DOHH2 (cell line): Measurements from ENCODE around the gene RABL6.

Experiments
- H3F3A ChIP-seq: fragments of 200-600 bp; sonication (generic), shearing (Covaris generic); 2 replicates; pipeline ENCODE4 v1.6.0; 2016; ENCODE audit warnings: antibody characterized with exemption, mild to moderate bottlenecking; ENCODE audit not compliant: control insufficient read depth, insufficient read depth
- H3K27ac ChIP-seq: fragments of 200-600 bp; sonication (generic); 2 replicates; pipeline ENCODE4 v1.5.1; 2014; ENCODE audit warnings: low read depth, mild to moderate bottlenecking, low read length, moderate library complexity
- H3K27me3 ChIP-seq: fragments of 200-600 bp; sonication (generic); 2 replicates; pipeline ENCODE4 v1.6.1; 2014; ENCODE audit warnings: mild to moderate bottlenecking, low read length, mixed read lengths; ENCODE audit not compliant: control insufficient read depth
- H3K36me3 ChIP-seq: fragments of 200-600 bp; sonication (generic); 2 replicates; pipeline ENCODE4 v1.6.1; 2014; ENCODE audit warnings: mild to moderate bottlenecking, low read length, moderate library complexity, mixed read lengths; ENCODE audit not compliant: control insufficient read depth
- H3K4me1 ChIP-seq: fragments of 200-600 bp; sonication (generic); 2 replicates; pipeline ENCODE4 v1.6.1; 2014; ENCODE audit warnings: mild to moderate bottlenecking, low read length, mixed read lengths; ENCODE audit not compliant: control insufficient read depth
- H3K4me2 ChIP-seq: fragments of 200-600 bp; sonication (generic); 2 replicates; pipeline ENCODE4 v1.6.0; 2014; ENCODE audit warnings: mild to moderate bottlenecking, low read length, moderate library complexity
- H3K4me3 ChIP-seq: fragments of 200-600 bp; sonication (generic); 2 replicates; pipeline ENCODE4 v1.5.1; 2014; ENCODE audit warnings: mild to moderate bottlenecking, low read length, mixed read lengths
- H3K79me2 ChIP-seq: fragments of 200-600 bp; sonication (generic); 2 replicates; pipeline ENCODE4 v1.6.1; 2014; ENCODE audit warnings: mild to moderate bottlenecking, low read length, mixed read lengths; ENCODE audit not compliant: control insufficient read depth
- H3K9me2 ChIP-seq: fragments of 200-600 bp; sonication (generic); replicated peaks from 2 replicates; pipeline ENCODE4 v1.6.1; 2014; ENCODE audit warnings: mild to moderate bottlenecking, low read length, mixed read lengths; ENCODE audit not compliant: control insufficient read depth
- H3K9me3 ChIP-seq: fragments of 200-600 bp; sonication (generic); 2 replicates; pipeline ENCODE4 v1.6.1; 2014; ENCODE audit warnings: antibody characterized with exemption, low read length, mixed read lengths; ENCODE audit not compliant: control insufficient read depth, insufficient read depth
- H4K20me1 ChIP-seq: fragments of 200-600 bp; sonication (generic); 2 replicates; pipeline ENCODE4 v1.6.0; 2014; ENCODE audit warnings: low read depth, mild to moderate bottlenecking, antibody characterized with exemption, low read length, moderate library complexity; ENCODE audit not compliant: control insufficient read depth, insufficient read depth
- EZH2phosphoT487 ChIP-seq: fragments of 200-600 bp; sonication (generic); IDR thresholded peaks from 2 replicates; pipeline ENCODE4 v1.6.1; 2017; ENCODE audit warnings: borderline replicate concordance, mild to moderate bottlenecking, antibody characterized with exemption, low read length, moderate library complexity, mixed read lengths
- TF ChIP-seq, protein P1 (sequence below): fragments of 200-600 bp; sonication (generic); IDR thresholded peaks from one replicate; pipeline ENCODE4 v1.5.1; 2014; ENCODE audit warnings: antibody characterized with exemption, mild to moderate bottlenecking, low read depth, low read length; ENCODE audit not compliant: poor library complexity, severe bottlenecking

The RABL6 gene

DNA sequence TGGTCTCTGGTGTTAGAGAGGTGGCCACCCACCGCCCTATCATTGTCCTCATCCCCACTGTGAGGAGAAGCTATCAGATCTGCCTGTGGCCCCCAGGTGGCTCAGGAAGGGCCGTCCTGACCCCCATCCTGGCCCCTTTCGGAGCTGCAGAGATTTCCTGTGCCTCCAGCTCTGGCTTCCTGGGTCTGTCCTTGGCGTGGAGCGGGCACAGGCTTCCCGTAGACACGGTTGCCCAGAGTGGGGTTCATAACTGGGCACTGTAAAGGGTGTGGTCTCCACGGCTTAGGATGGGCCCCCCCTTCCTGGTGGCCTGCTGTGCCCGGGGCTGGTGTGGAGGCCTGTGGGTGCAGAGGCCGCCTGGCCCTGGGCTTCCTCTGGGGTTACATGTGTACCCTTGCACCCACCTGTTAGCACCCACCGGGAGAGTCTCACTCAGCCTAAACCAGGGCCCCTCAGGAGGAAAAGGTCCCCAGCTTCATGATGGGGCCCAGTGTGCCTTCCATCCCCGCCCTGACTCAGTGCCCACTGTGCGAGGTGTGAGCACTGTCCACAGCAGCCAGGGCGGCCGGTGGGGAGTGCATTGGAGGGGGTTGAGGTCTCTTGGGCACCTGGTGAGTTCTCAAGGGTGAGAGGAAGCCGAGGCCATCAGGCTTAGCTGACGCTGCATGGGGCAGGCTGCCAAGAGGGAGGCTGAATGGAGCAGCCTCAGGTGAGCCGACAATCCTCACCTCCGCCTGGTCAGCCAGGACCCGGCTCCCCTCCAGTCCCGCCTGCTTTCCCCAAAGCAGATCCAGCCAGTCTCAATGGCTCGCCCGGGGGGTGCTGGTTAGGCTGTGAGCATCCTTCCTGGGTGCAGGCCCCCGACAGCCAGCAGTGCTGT is 19.2 kb downstream of the RABL6 start:
- H3K4me1 ChIP-seq = no peaks in the 10 kb centered on the region
- H3K36me3 ChIP-seq = peaks cover 85% of the 10 kb centered on the region
- no peaks in the 10 kb centered on the region; the same call in 1 of the 2 replicates for H4K20me1 ChIP-seq
- H3K4me3 ChIP-seq = no peak overlapping the region
- no peak for TF ChIP-seq EZH2phosphoT487
- TF ChIP-seq, protein P1, sequence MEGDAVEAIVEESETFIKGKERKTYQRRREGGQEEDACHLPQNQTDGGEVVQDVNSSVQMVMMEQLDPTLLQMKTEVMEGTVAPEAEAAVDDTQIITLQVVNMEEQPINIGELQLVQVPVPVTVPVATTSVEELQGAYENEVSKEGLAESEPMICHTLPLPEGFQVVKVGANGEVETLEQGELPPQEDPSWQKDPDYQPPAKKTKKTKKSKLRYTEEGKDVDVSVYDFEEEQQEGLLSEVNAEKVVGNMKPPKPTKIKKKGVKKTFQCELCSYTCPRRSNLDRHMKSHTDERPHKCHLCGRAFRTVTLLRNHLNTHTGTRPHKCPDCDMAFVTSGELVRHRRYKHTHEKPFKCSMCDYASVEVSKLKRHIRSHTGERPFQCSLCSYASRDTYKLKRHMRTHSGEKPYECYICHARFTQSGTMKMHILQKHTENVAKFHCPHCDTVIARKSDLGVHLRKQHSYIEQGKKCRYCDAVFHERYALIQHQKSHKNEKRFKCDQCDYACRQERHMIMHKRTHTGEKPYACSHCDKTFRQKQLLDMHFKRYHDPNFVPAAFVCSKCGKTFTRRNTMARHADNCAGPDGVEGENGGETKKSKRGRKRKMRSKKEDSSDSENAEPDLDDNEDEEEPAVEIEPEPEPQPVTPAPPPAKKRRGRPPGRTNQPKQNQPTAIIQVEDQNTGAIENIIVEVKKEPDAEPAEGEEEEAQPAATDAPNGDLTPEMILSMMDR = no peak
- H3K9me2 ChIP-seq = no peaks in the 10 kb centered on the region
- H3K9me3 ChIP-seq = no peaks in the 10 kb centered on the region
- no peaks in the 10 kb centered on the region for H3K27me3 ChIP-seq
- H3K27ac ChIP-seq = no peak overlapping the region
- no peak overlapping the region for H3K4me2 ChIP-seq
- H3F3A ChIP-seq = no peaks in the 10 kb centered on the region
- H3K79me2 ChIP-seq = peaks cover 7% of the 10 kb centered on the region

DNA sequence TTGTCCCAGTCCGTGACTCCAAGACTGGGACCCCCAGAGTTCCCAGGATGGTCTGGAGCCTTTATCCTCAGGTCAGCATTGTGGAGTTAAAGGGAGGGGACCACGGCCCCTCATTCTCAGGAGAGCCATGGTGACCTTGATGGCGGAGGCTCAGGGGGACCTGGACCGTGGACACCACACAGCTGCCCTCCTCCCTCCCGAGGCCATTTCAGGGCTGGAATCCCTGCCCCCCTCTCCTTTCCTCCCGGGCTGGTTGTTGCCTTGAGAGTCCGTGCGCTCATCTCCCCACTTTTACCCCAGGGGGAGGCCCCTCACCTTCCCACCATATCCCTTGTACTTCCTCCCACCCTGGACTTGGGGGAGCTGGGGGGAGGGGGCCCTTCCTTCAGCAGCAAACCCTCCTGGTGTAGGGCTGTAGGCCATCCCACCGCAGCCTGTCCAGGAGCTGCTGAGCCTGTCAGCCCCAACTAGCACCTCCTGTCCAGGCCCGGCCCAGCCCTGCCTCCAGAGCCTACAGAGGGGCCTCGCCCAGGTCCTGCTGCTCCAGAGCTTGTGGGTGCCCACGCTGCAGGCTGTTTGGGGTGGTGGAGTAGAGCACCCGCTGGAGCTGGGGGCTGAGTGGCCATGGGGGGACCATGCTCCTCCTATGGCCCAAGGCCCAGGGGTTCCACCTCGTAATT is 20.2 kb downstream of the RABL6 start:
- no peak overlapping the region for H3K4me3 ChIP-seq
- no peaks in the 10 kb centered on the region; the same call in 1 of the 2 replicates for H4K20me1 ChIP-seq
- no peak overlapping the region for H3K4me2 ChIP-seq
- H3K4me1 ChIP-seq = no peaks in the 10 kb centered on the region
- H3K27ac ChIP-seq = no peak overlapping the region
- no peaks in the 10 kb centered on the region; the same call in none of the 2 replicates for H3K79me2 ChIP-seq
- no peaks in the 10 kb centered on the region for H3K9me3 ChIP-seq
- no peak for TF ChIP-seq EZH2phosphoT487
- TF ChIP-seq, protein P1 = no peak
- H3K9me2 ChIP-seq = no peaks in the 10 kb centered on the region
- peaks cover 94% of the 10 kb centered on the region for H3K36me3 ChIP-seq
- H3F3A ChIP-seq = no peaks in the 10 kb centered on the region
- H3K27me3 ChIP-seq = no peaks in the 10 kb centered on the region

DNA sequence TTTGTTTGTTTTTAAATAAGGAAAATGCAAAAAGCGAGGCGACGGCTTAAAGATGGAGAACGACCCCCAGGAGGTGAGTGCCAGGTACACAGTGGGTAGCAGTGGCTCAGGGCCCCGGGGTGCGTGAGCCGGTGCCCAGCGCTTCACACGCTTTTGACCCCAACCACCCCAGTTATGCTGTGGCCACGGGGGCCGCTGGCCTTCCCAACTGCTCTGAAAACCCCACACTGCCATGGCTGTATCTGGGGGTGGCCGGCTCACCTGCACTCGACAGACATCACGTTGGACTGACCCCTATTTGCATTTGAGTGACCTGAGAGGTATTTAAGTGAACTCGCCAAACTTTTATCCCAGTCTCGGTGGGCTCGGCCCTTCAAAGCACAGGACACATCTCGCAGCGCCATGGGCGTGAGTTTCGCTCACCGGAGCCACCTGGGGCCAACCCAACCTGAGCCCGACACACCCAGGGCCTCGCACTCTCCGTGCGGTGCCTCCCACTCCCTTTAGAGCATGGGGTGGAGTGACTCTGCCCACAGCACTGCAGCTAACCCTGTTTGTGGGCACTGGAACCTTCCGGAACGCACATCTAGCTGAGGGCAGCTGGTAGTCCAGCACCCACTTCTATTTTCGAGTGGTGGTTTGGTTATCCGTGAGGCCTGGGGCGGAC is 20.9 kb downstream of the RABL6 start:
- Histone ChIP-seq H3K9me3 (no peaks in the 10 kb centered on the region), H3K27ac (no peak overlapping the region), H3K9me2 (no peaks in the 10 kb centered on the region), H3K79me2 (no peaks in the 10 kb centered on the region; the same call in 1 of the 2 replicates), H3K4me1 (no peaks in the 10 kb centered on the region), H3F3A (no peaks in the 10 kb centered on the region), H3K4me2 (no peak overlapping the region), H3K27me3 (no peaks in the 10 kb centered on the region), H3K36me3 (peaks cover 88% of the 10 kb centered on the region), H3K4me3 (no peak overlapping the region), H4K20me1 (no peaks in the 10 kb centered on the region; the same call in 1 of the 2 replicates)
- TF ChIP-seq, protein P1 = no peak
- TF ChIP-seq EZH2phosphoT487 = no peak
